ENCODE results near the gene FRAT2.

- no peak for TF ChIP-seq CTCF (IDR thresholded peaks at IDR 0.05)
- no peak for TF ChIP-seq POLR2A (IDR thresholded peaks at IDR 0.05)
Observed at GRCh38 chr10:97325754-97326153, 8.8 kb downstream of the FRAT2 start.
